HepG2 (cell line): ENCODE measurements around the gene POC1A. TPM values are rescaled to one million over a fixed set of nuclear protein-coding genes. Genes with fewer than 3 reads are reported as not detected.

Source experiments
- AKAP8 ChIP-seq: sonication (generic); formaldehyde crosslinking; IDR thresholded peaks from 2 replicates; pipeline ENCODE4 v1.5.1; 2020; ENCODE audit warnings: mild to moderate bottlenecking, missing genetic modification reagents
- ARID2 ChIP-seq: sonication (generic); formaldehyde crosslinking; IDR thresholded peaks from 2 replicates; pipeline ENCODE4 v1.8.1; 2022; ENCODE audit warnings: mild to moderate bottlenecking, missing genetic modification reagents, borderline replicate concordance
- EED ChIP-seq: sonication (generic); formaldehyde crosslinking; IDR thresholded peaks from 2 replicates; pipeline ENCODE4 v1.5.0; 2020; ENCODE audit warnings: mild to moderate bottlenecking, missing genetic modification reagents
- GATAD1 ChIP-seq: IDR thresholded peaks from 2 replicates; pipeline ENCODE4 v1.6.1; 2016; ENCODE audit warnings: missing genetic modification reagents, missing compliant biosample characterization
- HNRNPLL ChIP-seq: fragments of 200-400 bp; formaldehyde crosslinking; IDR thresholded peaks from 2 replicates; pipeline ENCODE4 v1.6.1; 2017; ENCODE audit warnings: mild to moderate bottlenecking, low read depth, low read length; ENCODE audit not compliant: poor library complexity, severe bottlenecking
- MTF2 ChIP-seq: sonication (generic); formaldehyde crosslinking; IDR thresholded peaks from 2 replicates; pipeline ENCODE4 v1.5.0; 2020; ENCODE audit warnings: missing genetic modification reagents, borderline replicate concordance
- MYC ChIP-seq: sonication (generic); formaldehyde crosslinking; IDR thresholded peaks from 2 replicates; pipeline ENCODE4 v1.9.0; 2021; ENCODE audit warnings: missing genetic modification reagents, borderline replicate concordance
- NFE2 ChIP-seq: sonication (generic); formaldehyde crosslinking; IDR thresholded peaks from 2 replicates; pipeline ENCODE4 v1.4.0; 2020; ENCODE audit warnings: missing genetic modification reagents
- NR2F1 ChIP-seq, 2 experiments: fragments of 450-650 bp in 1 of 2; formaldehyde crosslinking in 1 of 2; IDR thresholded peaks; 2 replicates each; pipeline versions ENCODE4 v1.5.0 to v1.6.1; 2016 to 2020; ENCODE audit warnings: mild to moderate bottlenecking in 1 of 2, missing compliant biosample characterization in 1 of 2, missing genetic modification reagents in 1 of 2, moderate library complexity in 1 of 2
- REL ChIP-seq: sonication (generic); formaldehyde crosslinking; conservative IDR thresholded peaks from 2 replicates; pipeline ENCODE4 v1.8.0; 2022; ENCODE audit warnings: mild to moderate bottlenecking, missing genetic modification reagents, moderate library complexity
- REPIN1 ChIP-seq: sonication (generic); formaldehyde crosslinking; IDR thresholded peaks from 2 replicates; pipeline ENCODE4 v1.8.0; 2022; ENCODE audit warnings: missing genetic modification reagents, low read depth, mild to moderate bottlenecking, borderline replicate concordance
- RXRB ChIP-seq: IDR thresholded peaks from 2 replicates; pipeline ENCODE4 v1.6.1; 2016; ENCODE audit warnings: borderline replicate concordance, missing genetic modification reagents, missing compliant biosample characterization
- SMAD9 ChIP-seq: sonication (generic); formaldehyde crosslinking; IDR thresholded peaks from 2 replicates; pipeline ENCODE4 v1.5.1; 2020; ENCODE audit warnings: mild to moderate bottlenecking, missing genetic modification reagents
- SP4 ChIP-seq: sonication (generic); formaldehyde crosslinking; IDR thresholded peaks from 2 replicates; pipeline ENCODE4 v1.8.1; 2023; ENCODE audit warnings: mild to moderate bottlenecking, missing genetic modification reagents
- SP5 ChIP-seq: IDR thresholded peaks from 2 replicates; pipeline ENCODE4 v1.6.1; 2016; ENCODE audit warnings: low read depth, borderline replicate concordance
- TAF1 ChIP-seq: sonication (generic); formaldehyde crosslinking; IDR thresholded peaks from 2 replicates; pipeline ENCODE4 v1.4.0; 2020; ENCODE audit warnings: missing genetic modification reagents
- YEATS2 ChIP-seq: sonication (generic); formaldehyde crosslinking; IDR thresholded peaks from 2 replicates; pipeline ENCODE4 v1.4.0; 2020; ENCODE audit warnings: missing genetic modification reagents, borderline replicate concordance
- YEATS4 ChIP-seq: sonication (generic); formaldehyde crosslinking; IDR thresholded peaks from 2 replicates; pipeline ENCODE4 v1.4.0; 2020; ENCODE audit warnings: missing genetic modification reagents, borderline replicate concordance
- ZBTB42 ChIP-seq: sonication (generic); formaldehyde crosslinking; IDR thresholded peaks from 2 replicates; pipeline ENCODE4 v1.5.0; 2020; ENCODE audit warnings: mild to moderate bottlenecking, missing genetic modification reagents
- ZNF619 ChIP-seq: sonication (generic); formaldehyde crosslinking; IDR thresholded peaks from 2 replicates; pipeline ENCODE4 v1.4.0; 2020; ENCODE audit warnings: mild to moderate bottlenecking, missing genetic modification reagents
- ZNF747 ChIP-seq: sonication (generic); formaldehyde crosslinking; IDR thresholded peaks from 2 replicates; pipeline ENCODE4 v1.8.1; 2023; ENCODE audit warnings: missing genetic modification reagents, mild to moderate bottlenecking, borderline replicate concordance
- ZSCAN31 ChIP-seq: sonication (generic); formaldehyde crosslinking; IDR thresholded peaks from 2 replicates; pipeline ENCODE4 v1.5.0; 2020; ENCODE audit warnings: low read depth, mild to moderate bottlenecking, missing genetic modification reagents
- polyA plus RNA-seq, 8 experiments: library from polyadenylated mRNA; depleted of rRNA in 3 of 8; stranded (reverse) in 7 of 8; unstranded in 1 of 8; fragments of >200 nt; fragmentation: Illumina TruSeq in 4 of 8; extraction: Trizol in 4 of 8; gene quantifications; 2 replicates each; pipeline versions ENCODE4 v1.2.1 to v1.2.3, GENCODE V29; 2011 to 2016; ENCODE audit warnings: low read depth in 4 of 8, missing spikeins in 1 of 8, mixed read lengths in 1 of 8; ENCODE audit not compliant: insufficient read depth in 1 of 8
- total RNA-seq, 5 experiments: library from RNA; depleted of rRNA; stranded (reverse); fragments of >200 nt; fragmentation: Illumina TruSeq; extraction: Trizol; gene quantifications; 2 replicates each; pipeline ENCODE4 v1.2.3, GENCODE V29; 2016; ENCODE audit warnings: low read depth in 1 of 5
- TF ChIP-seq, protein P1 (sequence below): IDR thresholded peaks from 2 replicates; pipeline ENCODE4 v1.6.1; 2016; ENCODE audit warnings: low read depth, control low read depth
- TF ChIP-seq, protein P2 (sequence below): sonication (generic); formaldehyde crosslinking; IDR thresholded peaks from 2 replicates; pipeline ENCODE4 v1.5.0; 2020; ENCODE audit warnings: missing genetic modification reagents
- TF ChIP-seq, protein P3 (sequence below): sonication (generic); formaldehyde crosslinking; IDR thresholded peaks from 2 replicates; pipeline ENCODE4 v1.4.0; 2020; ENCODE audit warnings: missing genetic modification reagents

POC1A gene
- total and polyA plus RNA-seq, 2 of the 13 experiments (the other 11 are each of a cell fraction or from before 2014, with no cell fraction given) = 14.6 to 20.0 TPM

DNA sequence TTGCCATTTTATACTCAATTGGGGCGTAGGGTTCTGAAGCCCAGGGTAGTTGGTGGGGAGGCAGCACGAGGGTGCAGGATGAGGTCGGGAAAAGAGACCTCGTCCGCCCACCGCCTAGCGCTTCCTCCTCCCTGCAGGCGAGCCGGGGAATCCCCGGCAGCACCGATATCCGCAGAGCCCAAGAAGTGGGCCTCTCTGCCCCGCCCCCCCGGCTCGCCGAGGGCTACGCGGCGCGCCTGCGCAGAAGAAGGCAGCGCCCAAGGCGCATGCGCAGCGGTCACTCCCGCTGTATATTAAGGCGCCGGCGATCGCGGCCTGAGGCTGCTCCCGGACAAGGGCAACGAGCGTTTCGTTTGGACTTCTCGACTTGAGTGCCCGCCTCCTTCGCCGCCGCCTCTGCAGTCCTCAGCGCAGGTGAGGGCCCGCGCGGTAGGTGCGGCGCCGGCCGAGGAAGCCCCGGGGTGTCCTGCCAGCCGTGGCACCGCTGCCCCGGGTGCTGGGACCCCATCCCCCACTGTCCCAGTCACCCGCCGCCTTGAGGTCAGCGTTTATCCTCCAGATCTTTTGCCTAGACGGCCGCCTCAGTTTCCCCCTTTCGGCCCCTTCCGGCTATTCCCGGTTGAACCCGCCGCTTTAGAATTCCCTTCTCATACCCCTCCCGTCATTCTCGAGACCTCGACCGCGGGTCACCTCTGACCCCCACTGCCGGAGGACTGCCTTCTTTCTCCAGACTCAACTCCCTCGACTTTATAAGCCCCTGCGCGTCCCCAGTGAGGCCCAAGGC lies 43.8 kb upstream of the POC1A start, which contains the start of gene ALAS1 (continued):
- TF ChIP-seq YEATS2 (peak; percentile 75), SP5 (peak; percentile 87), REL (CRISPR knock-in tag) (no peak), NFE2 (CRISPR knock-in tag) (no peak), TAF1 (CRISPR knock-in tag) (peak; percentile 77), HNRNPLL (peak; percentile 49), ZNF619 (CRISPR knock-in tag) (0 out of 2 replicates have a peak, but pooled peaks have one; percentile 18), ZBTB42 (no peak), SMAD9 (CRISPR knock-in tag) (0 out of 2 replicates have a peak, but pooled peaks have one; percentile 44), ZSCAN31 (CRISPR knock-in tag) (0 out of 2 replicates have a peak, but pooled peaks have one; percentile 43), EED (CRISPR knock-in tag) (0 out of 2 replicates have a peak, but pooled peaks have one; percentile 25), ZNF747 (CRISPR knock-in tag) (peak; percentile 56; the same call in 1 of the 2 replicates), MYC (CRISPR knock-in tag) (0 out of 2 replicates have a peak, but pooled peaks have one; percentile 31), REPIN1 (CRISPR knock-in tag) (peak; percentile 57; the same call in 1 of the 2 replicates), SP4 (CRISPR knock-in tag) (peak; percentile 84), RXRB (CRISPR knock-in tag) (peak; percentile 18; the same call in 1 of the 2 replicates), YEATS4 (CRISPR knock-in tag) (peak; percentile 64; the same call in 1 of the 2 replicates), MTF2 (no peak), AKAP8 (peak; percentile 71), NR2F1 (CRISPR knock-in tag; IDR thresholded peaks at IDR 0.05) (peak in 1 of 2 experiments; percentile 44; a peak in 2 of 4 replicates), ARID2 (CRISPR knock-in tag) (0 out of 2 replicates have a peak, but pooled peaks have one; percentile 65), GATAD1 (CRISPR knock-in tag) (peak; percentile 55; the same call in 1 of the 2 replicates)
- TF ChIP-seq, protein P1, sequence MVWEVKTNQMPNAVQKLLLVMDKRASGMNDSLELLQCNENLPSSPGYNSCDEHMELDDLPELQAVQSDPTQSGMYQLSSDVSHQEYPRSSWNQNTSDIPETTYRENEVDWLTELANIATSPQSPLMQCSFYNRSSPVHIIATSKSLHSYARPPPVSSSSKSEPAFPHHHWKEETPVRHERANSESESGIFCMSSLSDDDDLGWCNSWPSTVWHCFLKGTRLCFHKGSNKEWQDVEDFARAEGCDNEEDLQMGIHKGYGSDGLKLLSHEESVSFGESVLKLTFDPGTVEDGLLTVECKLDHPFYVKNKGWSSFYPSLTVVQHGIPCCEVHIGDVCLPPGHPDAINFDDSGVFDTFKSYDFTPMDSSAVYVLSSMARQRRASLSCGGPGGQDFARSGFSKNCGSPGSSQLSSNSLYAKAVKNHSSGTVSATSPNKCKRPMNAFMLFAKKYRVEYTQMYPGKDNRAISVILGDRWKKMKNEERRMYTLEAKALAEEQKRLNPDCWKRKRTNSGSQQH (CRISPR knock-in tag) = 0 out of 2 replicates have a peak, but pooled peaks have one; percentile 33
- TF ChIP-seq, protein P2, sequence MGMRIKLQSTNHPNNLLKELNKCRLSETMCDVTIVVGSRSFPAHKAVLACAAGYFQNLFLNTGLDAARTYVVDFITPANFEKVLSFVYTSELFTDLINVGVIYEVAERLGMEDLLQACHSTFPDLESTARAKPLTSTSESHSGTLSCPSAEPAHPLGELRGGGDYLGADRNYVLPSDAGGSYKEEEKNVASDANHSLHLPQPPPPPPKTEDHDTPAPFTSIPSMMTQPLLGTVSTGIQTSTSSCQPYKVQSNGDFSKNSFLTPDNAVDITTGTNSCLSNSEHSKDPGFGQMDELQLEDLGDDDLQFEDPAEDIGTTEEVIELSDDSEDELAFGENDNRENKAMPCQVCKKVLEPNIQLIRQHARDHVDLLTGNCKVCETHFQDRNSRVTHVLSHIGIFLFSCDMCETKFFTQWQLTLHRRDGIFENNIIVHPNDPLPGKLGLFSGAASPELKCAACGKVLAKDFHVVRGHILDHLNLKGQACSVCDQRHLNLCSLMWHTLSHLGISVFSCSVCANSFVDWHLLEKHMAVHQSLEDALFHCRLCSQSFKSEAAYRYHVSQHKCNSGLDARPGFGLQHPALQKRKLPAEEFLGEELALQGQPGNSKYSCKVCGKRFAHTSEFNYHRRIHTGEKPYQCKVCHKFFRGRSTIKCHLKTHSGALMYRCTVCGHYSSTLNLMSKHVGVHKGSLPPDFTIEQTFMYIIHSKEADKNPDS = no peak
- TF ChIP-seq, protein P3, sequence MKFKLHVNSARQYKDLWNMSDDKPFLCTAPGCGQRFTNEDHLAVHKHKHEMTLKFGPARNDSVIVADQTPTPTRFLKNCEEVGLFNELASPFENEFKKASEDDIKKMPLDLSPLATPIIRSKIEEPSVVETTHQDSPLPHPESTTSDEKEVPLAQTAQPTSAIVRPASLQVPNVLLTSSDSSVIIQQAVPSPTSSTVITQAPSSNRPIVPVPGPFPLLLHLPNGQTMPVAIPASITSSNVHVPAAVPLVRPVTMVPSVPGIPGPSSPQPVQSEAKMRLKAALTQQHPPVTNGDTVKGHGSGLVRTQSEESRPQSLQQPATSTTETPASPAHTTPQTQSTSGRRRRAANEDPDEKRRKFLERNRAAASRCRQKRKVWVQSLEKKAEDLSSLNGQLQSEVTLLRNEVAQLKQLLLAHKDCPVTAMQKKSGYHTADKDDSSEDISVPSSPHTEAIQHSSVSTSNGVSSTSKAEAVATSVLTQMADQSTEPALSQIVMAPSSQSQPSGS (CRISPR knock-in tag) = peak; percentile 49; the same call in 1 of the 2 replicates
